Stimulated activated effector memory CD8-positive, alpha-beta T cell treated with anti-CD3 and anti-CD28 coated beads, Interleukin-12 subunit alpha, Interleukin-12 subunit beta, amount 100 ng/mL, for 72 hours (primary cell): Measurements from ENCODE around the gene IL21R.

Experiments
- ATAC-seq: fragments of 150-1000 bp; cut with Tn5 transposase; 2 replicates; pipeline ENCODE4 v1.10.0; 2021
- DNase-seq, 2 donors: peaks; one replicate each; pipeline ENCODE4 v3.0.0; 2021 to 2022; ENCODE audit warnings: low spot score in 2 of 2
- H3K27ac Mint-ChIP-seq: one replicate; pipeline ENCODE4 v1.8.0; 2022; ENCODE audit warnings: mild to moderate bottlenecking, mixed read lengths
- H3K36me3 Mint-ChIP-seq: one replicate; pipeline ENCODE4 v1.8.0; 2022; ENCODE audit warnings: mild to moderate bottlenecking, mixed read lengths
- H3K4me1 Mint-ChIP-seq: one replicate; pipeline ENCODE4 v1.8.0; 2022; ENCODE audit warnings: mixed read lengths
- H3K4me3 Mint-ChIP-seq: one replicate; pipeline ENCODE4 v1.8.0; 2022; ENCODE audit warnings: mild to moderate bottlenecking, mixed read lengths
- H3K9me3 Mint-ChIP-seq: one replicate; pipeline ENCODE4 v1.8.0; 2022; ENCODE audit warnings: mixed read lengths

Gene IL21R

GRCh38 chr16:27481282-27481934 lies 79.4 kb downstream of the IL21R start:
- Mint-ChIP-seq H3K4me3 (no peak overlapping the region), H3K4me1 (no peaks in the 10 kb centered on the region), H3K36me3 (peaks cover 95% of the 10 kb centered on the region), H3K27ac (peak overlapping the region; percentile 38), H3K9me3 (no peaks in the 10 kb centered on the region)
- DNase-seq (no peak), ATAC-seq (no peak)

- DNase-seq = no peak
- Mint-ChIP-seq H3K36me3 (peaks cover 95% of the 10 kb centered on the region), H3K4me3 (no peak overlapping the region), H3K9me3 (no peaks in the 10 kb centered on the region), H3K4me1 (no peaks in the 10 kb centered on the region), H3K27ac (peak overlapping the region; percentile 38)
- ATAC-seq = no peak
These were observed 80.6 kb downstream of the IL21R start for GRCh38 chr16:27482397-27483087.

GRCh38 chr16:27483088-27483437 lies 81.1 kb downstream of the IL21R start:
- no peak overlapping the region for H3K27ac Mint-ChIP-seq
- H3K4me1 Mint-ChIP-seq = no peaks in the 10 kb centered on the region
- no peaks in the 10 kb centered on the region for H3K9me3 Mint-ChIP-seq
- ATAC-seq (no peak), DNase-seq (no peak)
- no peak overlapping the region for H3K4me3 Mint-ChIP-seq
- H3K36me3 Mint-ChIP-seq = peaks cover 95% of the 10 kb centered on the region

- no peak for DNase-seq
- ATAC-seq = no peak
- Mint-ChIP-seq H3K4me1 (no peaks in the 10 kb centered on the region), H3K4me3 (no peak overlapping the region), H3K27ac (peak overlapping the region; percentile 74), H3K9me3 (no peaks in the 10 kb centered on the region), H3K36me3 (peaks cover 95% of the 10 kb centered on the region)
These were observed 81.7 kb downstream of the IL21R start for GRCh38 chr16:27483624-27484023.

GRCh38 chr16:27485126-27485525 lies 83.2 kb downstream of the IL21R start:
- ATAC-seq = no peak
- Mint-ChIP-seq H3K4me3 (no peak overlapping the region), H3K27ac (no peak overlapping the region), H3K4me1 (no peaks in the 10 kb centered on the region), H3K9me3 (no peaks in the 10 kb centered on the region), H3K36me3 (peaks cover 95% of the 10 kb centered on the region)
- DNase-seq = no peak

- Mint-ChIP-seq H3K36me3 (peaks cover 90% of the 10 kb centered on the region), H3K4me1 (no peaks in the 10 kb centered on the region), H3K4me3 (no peak overlapping the region), H3K27ac (no peak overlapping the region), H3K9me3 (no peaks in the 10 kb centered on the region)
- no peak for DNase-seq
- no peak for ATAC-seq
These were observed 83.8 kb downstream of the IL21R start for GRCh38 chr16:27485811-27486210.

GRCh38 chr16:27486344-27486743 lies 84.4 kb downstream of the IL21R start:
- no peak overlapping the region for H3K4me3 Mint-ChIP-seq
- peak overlapping the region; percentile 23 for H3K27ac Mint-ChIP-seq
- no peak for DNase-seq
- no peaks in the 10 kb centered on the region for H3K9me3 Mint-ChIP-seq
- H3K4me1 Mint-ChIP-seq = no peaks in the 10 kb centered on the region
- no peak for ATAC-seq
- H3K36me3 Mint-ChIP-seq = peaks cover 90% of the 10 kb centered on the region

- Mint-ChIP-seq H3K36me3 (peaks cover 90% of the 10 kb centered on the region), H3K27ac (peak overlapping the region; percentile 23), H3K9me3 (no peaks in the 10 kb centered on the region), H3K4me1 (peaks cover 4% of the 10 kb centered on the region), H3K4me3 (no peak overlapping the region)
- DNase-seq (no peak), ATAC-seq (no peak)
These were observed 84.8 kb downstream of the IL21R start for GRCh38 chr16:27486760-27487159.

- peaks cover 7% of the 10 kb centered on the region for H3K4me1 Mint-ChIP-seq
- no peak overlapping the region for H3K4me3 Mint-ChIP-seq
- no peak overlapping the region for H3K27ac Mint-ChIP-seq
- ATAC-seq (no peak), DNase-seq (no peak)
- H3K36me3 Mint-ChIP-seq = peaks cover 90% of the 10 kb centered on the region
- H3K9me3 Mint-ChIP-seq = no peaks in the 10 kb centered on the region
These were observed 87.4 kb downstream of the IL21R start for GRCh38 chr16:27489421-27489820.

- no peak overlapping the region for H3K27ac Mint-ChIP-seq
- no peak for ATAC-seq
- H3K36me3 Mint-ChIP-seq = peaks cover 90% of the 10 kb centered on the region
- DNase-seq = no peak
- H3K4me3 Mint-ChIP-seq = no peak overlapping the region
- peaks cover 7% of the 10 kb centered on the region for H3K4me1 Mint-ChIP-seq
- H3K9me3 Mint-ChIP-seq = no peaks in the 10 kb centered on the region
These were observed 87.9 kb downstream of the IL21R start for GRCh38 chr16:27489906-27490305.

GRCh38 chr16:27491894-27492587 lies 90.1 kb downstream of the IL21R start:
- DNase-seq (no peak), ATAC-seq (peak; percentile 64)
- Mint-ChIP-seq H3K4me1 (peaks cover 7% of the 10 kb centered on the region), H3K4me3 (no peak overlapping the region), H3K36me3 (peaks cover 89% of the 10 kb centered on the region), H3K9me3 (no peaks in the 10 kb centered on the region), H3K27ac (peak overlapping the region; percentile 96)

GRCh38 chr16:27492588-27492979 lies 90.6 kb downstream of the IL21R start:
- DNase-seq (no peak), ATAC-seq (no peak)
- H3K36me3 Mint-ChIP-seq = peaks cover 89% of the 10 kb centered on the region
- H3K9me3 Mint-ChIP-seq = no peaks in the 10 kb centered on the region
- no peak overlapping the region for H3K4me3 Mint-ChIP-seq
- H3K27ac Mint-ChIP-seq = peak overlapping the region; percentile 96
- H3K4me1 Mint-ChIP-seq = peaks cover 8% of the 10 kb centered on the region

GRCh38 chr16:27495191-27495590 lies 93.2 kb downstream of the IL21R start:
- peaks cover 89% of the 10 kb centered on the region for H3K36me3 Mint-ChIP-seq

GRCh38 chr16:27498031-27498825 lies 96.3 kb downstream of the IL21R start:
- H3K4me1 Mint-ChIP-seq = peaks cover 15% of the 10 kb centered on the region
- no peak overlapping the region for H3K4me3 Mint-ChIP-seq
- peaks cover 94% of the 10 kb centered on the region for H3K36me3 Mint-ChIP-seq
- ATAC-seq (peak; percentile 61), DNase-seq (no peak)
- peak overlapping the region; percentile 62 for H3K27ac Mint-ChIP-seq
- no peaks in the 10 kb centered on the region for H3K9me3 Mint-ChIP-seq

More at GRCh38 chr16:27495191-27495590, 93.2 kb downstream of the IL21R start:
- Mint-ChIP-seq H3K27ac (peak overlapping the region; percentile 68), H3K4me3 (no peak overlapping the region), H3K4me1 (peaks cover 22% of the 10 kb centered on the region), H3K9me3 (no peaks in the 10 kb centered on the region)
- DNase-seq (no peak), ATAC-seq (no peak)

GRCh38 chr16:27498916-27499658 lies 97.1 kb downstream of the IL21R start:
- peaks cover 15% of the 10 kb centered on the region for H3K4me1 Mint-ChIP-seq
- H3K4me3 Mint-ChIP-seq = no peak overlapping the region
- DNase-seq (no peak), ATAC-seq (no peak)
- H3K9me3 Mint-ChIP-seq = no peaks in the 10 kb centered on the region
- peak overlapping the region; percentile 62 for H3K27ac Mint-ChIP-seq
- peaks cover 95% of the 10 kb centered on the region for H3K36me3 Mint-ChIP-seq
